CD4-positive, alpha-beta T cell treated with Interleukin-21 for 1 hour (primary cell): Measurements from ENCODE around the gene SPATA13.

Experiments
- DNase-seq: peaks from one replicate; pipeline ENCODE4 v3.0.0-alpha.2; 2020

SPATA13 gene

DNA sequence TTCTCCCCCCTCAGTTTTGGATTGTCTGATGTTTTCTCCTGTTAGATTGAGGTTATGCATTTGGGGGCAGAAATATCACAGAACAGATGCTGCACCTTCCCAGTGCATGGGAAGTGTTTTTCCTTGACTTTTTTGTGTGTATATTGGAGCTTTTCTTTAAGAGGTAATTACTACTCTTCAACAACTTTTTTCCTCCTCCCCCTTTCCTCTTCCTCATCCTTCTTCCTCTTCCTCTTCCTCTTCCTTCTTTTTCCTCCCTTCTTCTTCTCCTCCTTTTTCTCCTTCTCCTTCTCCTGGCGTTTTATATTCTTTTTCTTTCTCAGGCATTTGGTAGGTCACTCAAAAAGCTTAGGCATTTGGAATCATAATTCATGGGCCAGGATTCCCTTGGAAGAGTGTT, 18.1 kb upstream of the SPATA13 start:
- no peak for DNase-seq

GRCh38 chr13:24142886-24143285, 17.6 kb upstream of the SPATA13 start:
- no peak for DNase-seq

GRCh38 chr13:24145240-24145639, 15.3 kb upstream of the SPATA13 start:
- no peak for DNase-seq

DNA sequence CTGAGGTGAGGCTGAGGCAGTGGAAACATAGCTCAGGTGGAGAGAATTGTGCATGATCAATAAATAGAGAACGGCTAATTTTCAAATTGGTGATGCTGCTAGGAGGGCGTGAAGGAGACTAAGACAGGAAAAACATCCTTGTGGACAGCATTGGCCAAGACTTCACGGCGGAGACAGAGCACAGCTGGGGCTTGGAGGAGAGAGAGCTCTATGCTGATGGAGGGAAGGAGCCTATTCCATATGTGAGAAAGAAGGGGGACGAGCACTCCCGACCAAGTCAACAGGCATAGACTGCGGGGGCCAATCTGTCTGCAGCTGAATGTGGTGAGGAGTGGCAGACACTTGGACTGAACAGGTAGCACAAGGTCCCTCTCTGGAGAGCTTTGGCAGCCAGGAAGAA, 14.8 kb upstream of the SPATA13 start:
- no peak for DNase-seq

DNA sequence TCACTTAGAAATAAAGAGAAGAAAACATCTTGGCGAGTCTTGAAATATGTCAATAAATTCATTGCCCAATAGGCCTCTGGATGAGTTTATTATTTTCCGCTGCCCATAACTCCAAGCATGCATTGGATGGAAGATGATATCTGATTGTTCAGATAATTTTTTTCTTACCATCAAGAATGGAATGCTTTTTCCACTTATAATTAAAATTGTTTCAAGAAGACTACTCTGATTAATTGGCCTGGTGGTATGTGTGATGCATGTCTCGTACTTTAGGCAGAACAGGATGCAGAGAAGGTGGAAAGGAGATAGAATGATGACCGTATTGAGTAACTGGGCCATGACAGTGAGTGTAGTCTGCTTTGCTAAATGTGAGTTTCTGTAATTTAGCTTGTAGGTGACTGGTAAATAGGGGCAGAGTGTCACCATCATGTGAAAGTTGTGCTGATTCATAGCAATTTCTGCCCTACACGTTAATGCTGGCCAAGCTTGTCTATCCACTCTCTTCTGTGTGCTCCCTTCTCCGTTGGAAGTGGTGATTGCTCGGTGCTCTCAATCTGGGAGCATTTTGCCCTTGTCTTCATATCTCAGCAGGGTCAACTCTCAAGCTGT, 13.5 kb upstream of the SPATA13 start:
- DNase-seq = no peak

DNA sequence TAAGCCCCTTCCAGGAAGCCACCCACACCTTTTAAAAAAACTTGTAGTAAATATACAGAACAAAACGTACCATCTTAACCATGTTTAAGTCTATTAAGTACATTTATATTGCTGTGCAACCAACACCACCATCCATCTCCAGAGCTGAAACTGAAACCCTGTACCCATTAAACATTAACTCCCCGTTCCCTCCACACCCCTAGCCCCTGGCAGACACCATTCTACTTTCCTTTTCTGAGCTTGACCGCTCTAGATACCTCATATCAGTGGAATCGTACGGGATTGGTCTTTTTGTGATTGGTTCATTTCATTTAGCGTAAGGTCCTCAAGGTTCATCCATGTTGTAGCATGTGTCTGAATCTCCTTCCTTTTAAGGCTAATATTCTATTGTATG, 13.0 kb upstream of the SPATA13 start:
- DNase-seq = no peak

DNA sequence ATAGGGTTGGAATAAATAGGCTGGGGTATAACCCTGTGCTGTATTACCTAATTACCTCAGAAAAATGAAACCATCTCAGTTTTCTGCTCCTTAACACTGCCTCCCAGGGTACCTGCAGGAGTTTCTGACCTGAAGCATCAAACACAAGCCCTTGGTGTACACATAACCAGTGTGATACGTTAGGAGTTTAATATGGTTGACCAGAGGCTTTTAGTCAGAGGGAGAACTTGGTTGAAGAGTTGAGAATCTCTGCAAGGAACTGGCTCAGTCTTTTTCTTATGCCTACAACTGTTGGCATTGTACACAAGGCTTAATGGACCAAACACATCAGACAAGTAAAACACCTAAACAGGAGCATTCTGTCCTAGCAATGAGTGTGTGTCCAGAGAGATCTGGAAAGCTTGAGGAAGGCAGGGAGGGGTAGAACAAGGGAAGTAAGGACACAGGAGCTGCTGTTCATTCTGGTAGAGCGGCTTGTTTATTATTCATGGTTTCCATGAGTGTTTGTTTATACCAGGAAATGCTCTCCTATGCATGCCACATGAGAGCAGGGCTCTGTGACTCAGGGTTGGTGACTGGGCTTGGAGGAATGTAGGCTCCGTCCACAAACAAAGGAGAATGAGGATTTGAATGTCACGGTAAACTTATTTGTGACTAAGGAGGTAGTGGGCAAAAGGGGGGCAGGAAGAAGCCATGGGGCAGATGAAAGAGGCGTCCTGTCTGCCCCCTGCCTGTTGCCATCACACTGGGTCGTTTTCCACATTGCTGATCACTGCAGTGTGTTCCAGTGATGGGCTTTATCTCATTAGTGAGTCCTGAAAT, 11.9 kb upstream of the SPATA13 start:
- no peak for DNase-seq

DNA sequence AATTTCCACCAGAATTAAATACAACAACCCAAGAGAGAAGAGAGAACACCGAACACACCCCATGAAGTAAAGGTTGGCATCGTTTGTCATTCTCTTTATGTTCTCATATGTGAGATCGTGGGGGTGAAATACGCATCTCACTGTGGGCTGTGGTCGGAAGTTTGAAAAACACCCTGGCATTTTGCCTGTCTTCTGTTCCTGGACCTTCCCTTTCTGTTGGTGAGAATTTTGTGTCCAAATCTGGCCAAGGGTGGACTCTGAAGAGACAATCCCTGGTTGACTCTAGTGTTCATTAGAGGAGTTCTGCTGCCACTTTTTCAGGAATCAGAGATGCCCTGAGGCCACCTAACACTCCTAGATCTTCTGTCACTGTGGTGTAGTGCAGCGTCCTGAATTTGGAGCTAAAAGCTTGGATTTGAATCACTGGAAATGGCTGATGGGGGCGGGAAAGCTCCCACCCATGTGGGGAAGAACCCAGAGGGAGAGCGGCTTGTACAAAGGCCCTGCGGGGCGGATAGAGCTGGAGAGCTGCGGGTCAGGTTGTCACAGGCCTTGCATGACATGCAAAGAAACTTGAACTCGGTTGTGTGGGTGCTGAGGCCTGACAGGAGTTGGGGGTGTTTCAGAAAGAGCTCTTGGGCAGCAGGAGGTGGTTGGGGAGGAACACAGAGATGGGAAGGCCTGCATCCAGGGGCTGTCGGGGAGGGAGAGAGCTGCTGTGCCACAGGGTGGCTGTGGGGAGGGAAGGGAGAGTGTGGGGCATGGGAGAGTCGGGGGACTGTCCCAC, 11.1 kb upstream of the SPATA13 start:
- no peak for DNase-seq

- DNase-seq = no peak
Measured at GRCh38 chr13:24150572-24150971, 9.9 kb upstream of the SPATA13 start.

DNA sequence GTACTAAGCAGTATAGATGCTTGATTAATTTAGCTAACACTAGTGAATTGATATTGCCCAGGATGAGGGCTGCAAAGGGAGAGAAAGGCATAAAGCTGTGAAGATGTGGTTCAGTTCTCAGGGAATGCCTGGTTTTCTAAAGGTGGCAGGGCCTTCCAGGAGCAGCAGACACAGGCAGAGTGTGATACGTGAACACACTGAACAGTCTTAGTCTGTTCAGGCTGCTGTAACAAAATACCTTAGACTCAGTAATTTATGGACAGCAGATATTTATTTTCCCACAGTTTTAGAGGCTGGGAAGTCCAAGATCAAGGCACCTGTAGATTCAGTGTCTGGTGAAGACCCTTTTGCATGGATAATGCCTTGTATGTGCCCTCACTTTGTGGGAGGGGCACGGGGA, 8.7 kb upstream of the SPATA13 start:
- no peak for DNase-seq

GRCh38 chr13:24152292-24153214, 8.0 kb upstream of the SPATA13 start:
- DNase-seq = no peak

- DNase-seq = no peak
Measured at GRCh38 chr13:24153347-24153746, 7.2 kb upstream of the SPATA13 start.

DNA sequence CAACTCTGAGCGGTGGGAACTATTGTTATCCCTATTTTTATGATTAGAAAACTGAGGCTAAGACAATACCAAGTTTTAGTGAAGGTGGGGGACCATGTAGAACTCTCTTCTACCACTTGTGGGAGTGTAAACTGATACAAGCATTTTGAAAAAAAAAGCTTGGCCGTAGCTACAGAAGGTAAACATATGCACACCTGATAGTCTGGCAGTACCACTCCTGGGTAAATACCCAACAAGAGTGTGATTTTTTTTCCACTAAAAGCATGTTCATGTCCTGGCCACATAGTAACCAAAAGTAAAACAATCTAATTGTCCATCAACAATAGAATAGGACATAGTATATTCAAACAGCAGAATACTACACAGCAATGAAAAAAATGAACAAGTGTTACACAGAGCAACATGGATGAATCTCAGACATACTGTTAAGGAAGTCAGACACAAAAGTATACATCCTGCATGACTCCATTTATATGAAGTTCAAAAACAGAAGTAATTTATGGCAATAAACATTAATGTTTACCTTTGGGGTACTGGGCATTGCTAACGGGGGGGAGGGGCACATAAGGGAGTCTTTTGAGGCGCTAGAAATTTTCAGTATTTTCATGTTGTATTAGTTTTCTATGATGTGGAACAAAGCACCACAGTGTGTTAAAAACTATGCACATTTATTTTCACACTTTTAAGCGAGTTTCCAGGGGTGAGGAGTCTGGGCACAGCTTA, 6.4 kb upstream of the SPATA13 start:
- DNase-seq = no peak

DNA sequence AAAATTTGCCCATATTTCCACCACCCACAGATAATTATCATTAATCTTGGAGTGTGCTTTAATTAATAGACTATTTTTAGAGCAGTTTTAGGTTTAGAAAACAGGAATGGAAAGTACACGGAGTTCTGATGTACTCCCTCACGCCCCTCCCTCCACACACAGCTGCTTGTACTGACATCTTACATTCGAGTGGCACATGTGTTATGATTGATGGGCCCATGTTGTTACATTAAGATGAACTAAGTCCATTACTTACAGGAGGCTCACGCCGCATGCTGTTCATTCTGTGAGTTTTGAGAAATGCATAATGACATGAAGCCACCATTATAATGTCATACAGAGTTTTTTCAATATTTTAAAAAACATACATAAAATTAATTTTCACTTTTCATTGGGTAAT, 1.2 kb upstream of the SPATA13 start:
- no peak for DNase-seq

GRCh38 chr13:24161010-24161775, 673 bp downstream of the SPATA13 start:
- peak; percentile 32 for DNase-seq

DNA sequence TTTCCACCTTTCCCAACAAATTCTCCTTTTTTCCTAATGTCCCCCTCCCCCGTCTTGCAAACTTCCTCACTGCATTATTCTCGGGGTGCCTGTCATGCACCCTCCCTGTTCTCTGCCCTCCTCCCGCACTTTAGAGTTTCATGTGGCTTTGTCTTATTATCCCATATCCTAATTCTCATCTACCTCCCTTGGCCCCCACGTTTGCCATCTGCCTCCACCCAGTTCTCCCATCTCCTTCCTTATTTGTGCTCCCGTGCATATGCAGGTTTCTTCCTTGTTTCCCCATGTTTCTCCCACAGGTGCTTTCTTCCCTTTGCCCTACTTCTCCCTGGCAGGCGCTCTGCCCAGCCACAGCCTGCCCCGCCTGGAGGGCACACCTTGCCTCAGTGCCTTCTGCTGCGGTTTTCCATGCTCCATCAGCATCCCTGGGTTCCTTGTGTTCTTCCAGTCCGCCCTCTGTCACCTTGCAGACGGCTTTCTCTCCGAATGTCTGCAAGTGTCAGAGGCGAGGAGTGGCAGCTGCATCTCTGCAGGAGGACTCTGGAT, 1.5 kb downstream of the SPATA13 start:
- DNase-seq = no peak

DNA sequence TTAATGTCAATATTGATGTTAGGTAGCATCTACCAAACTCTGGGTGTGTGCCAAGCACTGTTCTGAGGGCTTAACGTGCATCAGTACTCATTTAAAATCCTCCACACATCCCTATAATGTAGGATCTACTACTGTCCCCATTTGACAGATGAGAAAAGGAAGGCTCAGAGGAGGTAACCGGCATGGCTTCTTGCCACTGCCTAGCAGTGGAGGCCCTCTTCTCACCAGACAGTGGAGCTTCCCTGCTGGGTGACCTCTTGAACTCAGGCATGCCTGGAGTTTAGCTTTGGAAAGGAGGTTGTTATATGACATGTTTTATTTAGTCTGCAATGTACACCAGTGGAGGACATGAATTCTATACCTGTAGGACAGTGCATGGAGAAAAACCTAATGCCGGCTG, 2.1 kb downstream of the SPATA13 start:
- DNase-seq = no peak

- DNase-seq = no peak
Measured at GRCh38 chr13:24165746-24166145, 5.2 kb downstream of the SPATA13 start.

GRCh38 chr13:24166561-24166960, 6.0 kb downstream of the SPATA13 start:
- DNase-seq = no peak

- no peak for DNase-seq
Measured at GRCh38 chr13:24167666-24168391, 7.3 kb downstream of the SPATA13 start.
